HG02678 (cell line): ENCODE measurements around the gene DDX3X.
"Not testable (repeated sequence)": the region's sequence is repeated elsewhere in the genome, so short reads cannot be mapped to it uniquely, and the experiment has no call there.

Source experiments
- ATAC-seq: cut with Tn5 transposase; IDR thresholded peaks from one replicate; pipeline ENCODE4 v1.9.1; 2021; ENCODE audit warnings: mild to moderate bottlenecking, moderate library complexity; ENCODE audit not compliant: unreplicated experiment

Gene DDX3X

GRCh38 chrX:41411222-41411621, 77.3 kb downstream of the DDX3X start:
- ATAC-seq, result not testable (repeated sequence)

GRCh38 chrX:41412261-41413081, 78.5 kb downstream of the DDX3X start:
- ATAC-seq, result no peak
